COR-L47 (cell line): ENCODE results near the gene ARFGAP3.
A peak's percentile ranks its signal among the peaks of the same experiment; 100 is the strongest.

ENCODE experiments used
- DNase-seq: peaks from one replicate; lab custom pipeline; 2025; lab: John Stamatoyannopoulos, UW

The ARFGAP3 gene

GRCh38 chr22:42884616-42885375 lies 27.7 kb upstream of the ARFGAP3 start:
- no peak for DNase-seq

- no peak for DNase-seq
These were observed 26.9 kb upstream of the ARFGAP3 start for GRCh38 chr22:42883970-42884369.

- no peak for DNase-seq
These were observed 26.0 kb upstream of the ARFGAP3 start for GRCh38 chr22:42883121-42883520.

GRCh38 chr22:42881982-42882656 lies 25.0 kb upstream of the ARFGAP3 start:
- DNase-seq = no peak

GRCh38 chr22:42881298-42881697 lies 24.2 kb upstream of the ARFGAP3 start:
- no peak for DNase-seq

- DNase-seq = no peak
These were observed 23.7 kb upstream of the ARFGAP3 start for GRCh38 chr22:42880815-42881214.

- peak; percentile 67 for DNase-seq
These were observed 22.4 kb upstream of the ARFGAP3 start for GRCh38 chr22:42879371-42880021.

GRCh38 chr22:42878561-42879305 lies 21.7 kb upstream of the ARFGAP3 start:
- no peak for DNase-seq

- DNase-seq = no peak
These were observed 20.7 kb upstream of the ARFGAP3 start for GRCh38 chr22:42877597-42878340.

- no peak for DNase-seq
These were observed 20.1 kb upstream of the ARFGAP3 start for GRCh38 chr22:42877158-42877557.

- DNase-seq = no peak
These were observed 19.0 kb upstream of the ARFGAP3 start for GRCh38 chr22:42876041-42876440.

- DNase-seq = no peak
These were observed 16.9 kb upstream of the ARFGAP3 start for GRCh38 chr22:42874010-42874409.

GRCh38 chr22:42873356-42873755 lies 16.3 kb upstream of the ARFGAP3 start:
- DNase-seq = no peak

- no peak for DNase-seq
These were observed 15.7 kb upstream of the ARFGAP3 start for GRCh38 chr22:42872821-42873220.

- DNase-seq = no peak
These were observed 14.3 kb upstream of the ARFGAP3 start for GRCh38 chr22:42871146-42872050.

GRCh38 chr22:42869888-42870480 lies 12.9 kb upstream of the ARFGAP3 start:
- DNase-seq = no peak

GRCh38 chr22:42869463-42869862 lies 12.4 kb upstream of the ARFGAP3 start:
- no peak for DNase-seq

GRCh38 chr22:42868751-42869251 lies 11.7 kb upstream of the ARFGAP3 start:
- DNase-seq = peak; percentile 62

- no peak for DNase-seq
These were observed 9.0 kb upstream of the ARFGAP3 start for GRCh38 chr22:42866100-42866499.

- DNase-seq = no peak
These were observed 8.5 kb upstream of the ARFGAP3 start for GRCh38 chr22:42865536-42865935.
